HEK293 (cell line): ENCODE results near the gene STARD3.

Experiments used
- CTCF ChIP-seq: fragments of 450-650 bp; formaldehyde crosslinking; IDR thresholded peaks from 2 replicates; pipeline ENCODE4 v1.5.1; 2016; ENCODE audit warnings: missing biosample characterization, missing genetic modification characterization
- KLF16 ChIP-seq: fragments of 450-650 bp; formaldehyde crosslinking; IDR thresholded peaks from 2 replicates; pipeline ENCODE4 v1.5.1; 2017; ENCODE audit warnings: missing biosample characterization, missing genetic modification characterization
- PATZ1 ChIP-seq: fragments of 450-650 bp; formaldehyde crosslinking; IDR thresholded peaks from 2 replicates; pipeline ENCODE4 v1.5.1; 2016; ENCODE audit warnings: missing biosample characterization, missing genetic modification characterization
- TCF7L2 ChIP-seq: IDR thresholded peaks from 2 replicates; pipeline ENCODE4 v1.6.1; 2011; ENCODE audit warnings: low read depth, mild to moderate bottlenecking, inconsistent platforms, low read length, moderate library complexity, borderline replicate concordance
- TRIM28 ChIP-seq: IDR thresholded peaks from 2 replicates; pipeline ENCODE4 v1.6.1; 2011; ENCODE audit warnings: low read length, control low read depth, borderline replicate concordance
- ZBTB21 ChIP-seq: fragments of 450-650 bp; formaldehyde crosslinking; IDR thresholded peaks from 2 replicates; pipeline ENCODE4 v1.5.1; 2017; ENCODE audit warnings: missing biosample characterization, missing genetic modification characterization
- ZNF280D ChIP-seq: fragments of 450-650 bp; formaldehyde crosslinking; IDR thresholded peaks from 2 replicates; pipeline ENCODE4 v1.5.1; 2016; ENCODE audit warnings: missing biosample characterization, missing genetic modification characterization
- ZNF335 ChIP-seq: fragments of 450-650 bp; formaldehyde crosslinking; conservative IDR thresholded peaks from 2 replicates; pipeline ENCODE4 v1.5.1; 2016; ENCODE audit warnings: missing biosample characterization, missing genetic modification characterization
- ZNF518A ChIP-seq: fragments of 450-650 bp; formaldehyde crosslinking; conservative IDR thresholded peaks from 2 replicates; pipeline ENCODE4 v1.5.1; 2016; ENCODE audit warnings: low read depth, missing biosample characterization, missing genetic modification characterization
- ZNF544 ChIP-seq: fragments of 450-650 bp; formaldehyde crosslinking; IDR thresholded peaks from 2 replicates; pipeline ENCODE4 v1.5.0; 2017; ENCODE audit warnings: missing biosample characterization, missing genetic modification characterization
- ZXDB ChIP-seq: fragments of 450-650 bp; formaldehyde crosslinking; IDR thresholded peaks from 2 replicates; pipeline ENCODE4 v1.5.1; 2016; ENCODE audit warnings: missing biosample characterization, missing genetic modification characterization

GRCh38 chr17:39696731-39697130, 59.8 kb downstream of the STARD3 start:
- TF ChIP-seq ZXDB (tag by site-specific recombination) (no peak), TCF7L2 (no peak), CTCF (tag by site-specific recombination) (no peak), TRIM28 (no peak), KLF16 (tag by site-specific recombination) (no peak), ZNF518A (no peak), ZNF280D (tag by site-specific recombination) (no peak), PATZ1 (tag by site-specific recombination) (no peak), ZNF544 (no peak), ZBTB21 (no peak), ZNF335 (tag by site-specific recombination) (no peak)
